IMR-90 (cell line): ENCODE results near the gene MOCOS. TPM values are rescaled to one million over a fixed set of nuclear protein-coding genes. Genes with fewer than 3 reads are reported as not detected.

ENCODE experiments used
- MAFK ChIP-seq: IDR thresholded peaks from 2 replicates; pipeline ENCODE4 v1.6.1; 2012; ENCODE audit warnings: low read depth, low read length, improper control_type of control experiment
- POLR2A ChIP-seq: IDR thresholded peaks from 2 replicates; pipeline ENCODE4 v1.6.1; 2012; ENCODE audit warnings: mild to moderate bottlenecking, low read depth, low read length
- RCOR1 ChIP-seq: IDR thresholded peaks from 2 replicates; pipeline ENCODE4 v1.6.1; 2012; ENCODE audit warnings: mild to moderate bottlenecking, low read length, improper control_type of control experiment; ENCODE audit not compliant: insufficient replicate concordance
- RFX5 ChIP-seq: IDR thresholded peaks from 2 replicates; pipeline ENCODE4 v1.8.0; 2012; ENCODE audit warnings: low read depth, mild to moderate bottlenecking, low read length, moderate library complexity
- polyA plus RNA-seq, 3 experiments: library from polyadenylated mRNA; depleted of rRNA; stranded (reverse); fragments of >200 nt; gene quantifications; 2 replicates each; pipeline ENCODE4 v1.2.3, GENCODE V29; 2012; ENCODE audit warnings: low replicate concordance in 1 of 3
- total RNA-seq: library from RNA; depleted of rRNA; stranded (reverse); fragments of >200 nt; gene quantifications from 2 replicates; pipeline ENCODE4 v1.2.3, GENCODE V29; 2012

MOCOS gene
- total and polyA plus RNA-seq, 2 of the 4 experiments (the other 2 are of a cell fraction) = 1.1 to 2.2 TPM

- no peak for TF ChIP-seq RCOR1
- peak; percentile 54; the same call in 1 of the 2 replicates for TF ChIP-seq POLR2A
- no peak for TF ChIP-seq MAFK
- no peak for TF ChIP-seq RFX5
These were observed 109.5 kb downstream of the MOCOS start (continued) for GRCh38 chr18:36296650-36297416.
